K562 (cell line): ENCODE data around the gene NUP35. TPM values are rescaled to one million over a fixed set of nuclear protein-coding genes. Genes with fewer than 3 reads are reported as not detected.
A peak's percentile ranks its signal among the peaks of the same experiment; 100 is the strongest.

Experiments used
- CBX5 ChIP-seq: IDR thresholded peaks from 2 replicates; pipeline ENCODE4 v1.6.1; 2014; ENCODE audit warnings: low read depth, borderline replicate concordance
- CHD2 ChIP-seq: IDR thresholded peaks from 2 replicates; pipeline ENCODE4 v1.6.1; 2011; ENCODE audit warnings: low read depth, low read length
- EWSR1 ChIP-seq: fragments of 450-650 bp; IDR thresholded peaks from 2 replicates; pipeline ENCODE4 v1.6.1; 2018; ENCODE audit warnings: borderline replicate concordance, mild to moderate bottlenecking, low read depth, moderate library complexity; ENCODE audit not compliant: partially characterized antibody
- FOXA3 ChIP-seq, 2 experiments: fragments of 450-650 bp in 1 of 2; sonication (generic) in 1 of 2; formaldehyde crosslinking; IDR thresholded peaks in 1 of 2; conservative IDR thresholded peaks in 1 of 2; 2 replicates each; pipeline versions ENCODE4 v1.4.0 to v1.8.0; 2020 to 2022; ENCODE audit warnings: mild to moderate bottlenecking in 2 of 2, missing genetic modification reagents in 1 of 2
- HMBOX1 ChIP-seq: sonication (generic); IDR thresholded peaks from 2 replicates; pipeline ENCODE4 v1.6.1; 2016
- HNRNPLL ChIP-seq: fragments of 200-400 bp; formaldehyde crosslinking; IDR thresholded peaks from 2 replicates; pipeline ENCODE4 v1.6.1; 2017; ENCODE audit warnings: low read length, low read depth, mild to moderate bottlenecking; ENCODE audit not compliant: poor library complexity, severe bottlenecking
- NBN ChIP-seq: fragments of 450-650 bp; IDR thresholded peaks from 2 replicates; pipeline ENCODE4 v1.6.1; 2016; ENCODE audit warnings: low read depth, mild to moderate bottlenecking
- NFIC ChIP-seq: fragments of 450-650 bp; IDR thresholded peaks from 2 replicates; pipeline ENCODE4 v1.6.1; 2017; ENCODE audit warnings: mild to moderate bottlenecking, inconsistent platforms
- PBX2 ChIP-seq, 2 experiments: IDR thresholded peaks in 1 of 2; conservative IDR thresholded peaks in 1 of 2; 2 replicates each; pipeline ENCODE4 v1.6.1; 2016; ENCODE audit warnings: low read depth in 2 of 2, mild to moderate bottlenecking in 1 of 2, missing compliant biosample characterization in 1 of 2, missing genetic modification characterization in 1 of 2, moderate library complexity in 1 of 2
- SMARCC2 ChIP-seq: fragments of 450-650 bp; IDR thresholded peaks from 2 replicates; pipeline ENCODE4 v1.6.1; 2017; ENCODE audit warnings: antibody characterized with exemption, moderate library complexity, mild to moderate bottlenecking, low read depth
- ZBTB40 ChIP-seq, 2 experiments: fragments of 450-650 bp in 1 of 2; sonication (generic) in 1 of 2; formaldehyde crosslinking in 1 of 2; IDR thresholded peaks; 2 replicates each; pipeline versions ENCODE4 v1.7.1 to v1.9.0; 2016 to 2022; ENCODE audit warnings: inconsistent platforms in 1 of 2, mild to moderate bottlenecking in 1 of 2, missing genetic modification reagents in 1 of 2
- ZNF316 ChIP-seq: fragments of 450-650 bp; IDR thresholded peaks from 2 replicates; pipeline ENCODE4 v1.6.1; 2016
- ZNF76 ChIP-seq: fragments of 250-450 bp; sonication (Bioruptor Pico); IDR thresholded peaks from 2 replicates; pipeline ENCODE4 v1.4.0; 2020; ENCODE audit warnings: mild to moderate bottlenecking, moderate library complexity, borderline replicate concordance
- ZNF77 ChIP-seq: fragments of 250-450 bp; sonication (Bioruptor Pico); IDR thresholded peaks from 2 replicates; pipeline ENCODE4 v1.5.0; 2020
- polyA plus RNA-seq, 8 experiments: library from polyadenylated mRNA; depleted of rRNA in 4 of 8; stranded (reverse) in 5 of 8; unstranded in 3 of 8; fragments of >200 nt; fragmentation: Nextera tagmentation in 2 of 8; fragmentation: Illumina TruSeq in 1 of 8; extraction: Ambion mirVana in 2 of 8; extraction: Trizol in 1 of 8; gene quantifications; 2 replicates each; pipeline versions ENCODE4 v1.2.1 to v1.2.3, GENCODE V29; 2011 to 2014; ENCODE audit warnings: inconsistent platforms in 1 of 8, missing spikeins in 1 of 8
- total RNA-seq, 7 experiments: library from RNA; depleted of rRNA in 6 of 7; stranded (reverse); fragments of >200 nt in 6 of 7; fragmentation: Illumina TruSeq in 2 of 7; extraction: Trizol in 2 of 7; gene quantifications; 2 replicates each; pipeline versions ENCODE4 v1.2.1 to v1.2.3, GENCODE V29; 2011 to 2021; ENCODE audit warnings: low replicate concordance in 1 of 7

Gene NUP35
- total and polyA plus RNA-seq, 9 of the 15 experiments (the other 6 are each of a cell fraction or from before 2014, with no cell fraction given) = 24.5 to 78.2 (median 51.1) TPM

- TF ChIP-seq NBN (0 out of 2 replicates have a peak, but pooled peaks have one; percentile 9), NFIC (no peak), HNRNPLL (peak; percentile 56), ZBTB40 (IDR thresholded peaks at IDR 0.05) (0 out of 2 replicates have a peak, but pooled peaks have one; percentile 25), ZBTB40 (CRISPR knock-in tag; IDR thresholded peaks at IDR 0.05) (no peak), EWSR1 (no peak), ZNF77 (CRISPR knock-in tag) (no peak), ZNF316 (peak; percentile 43; the same call in 1 of the 2 replicates), HMBOX1 (no peak), PBX2 (CRISPR knock-in tag; IDR thresholded peaks at IDR 0.05; ENCODE audit: low read depth) (no peak), PBX2 (tag; conservative IDR thresholded peaks at IDR 0.05; ENCODE audit: low read depth) (0 out of 2 replicates have a peak, but pooled peaks have one; percentile 11), CHD2 (no peak), CBX5 (no peak), FOXA3 (CRISPR knock-in tag; conservative IDR thresholded peaks at IDR 0.05 in 1 of 2, IDR thresholded peaks at IDR 0.05 in 1 of 2) (0 out of 4 replicates have a peak, but pooled peaks of 1 of the 2 experiments have one; percentile 3), ZNF76 (no peak), SMARCC2 (no peak)
These were observed 45.0 kb upstream of the NUP35 start (continued) for GRCh38 chr2:183079139-183079775.
